ENCODE results near the gene ITGA6. TPM values are rescaled to one million over a fixed set of nuclear protein-coding genes. Genes with fewer than 3 reads are reported as not detected.

Gene ITGA6
- total RNA-seq, 1 experiment from 2014 or later, result 78.3 TPM

DNA sequence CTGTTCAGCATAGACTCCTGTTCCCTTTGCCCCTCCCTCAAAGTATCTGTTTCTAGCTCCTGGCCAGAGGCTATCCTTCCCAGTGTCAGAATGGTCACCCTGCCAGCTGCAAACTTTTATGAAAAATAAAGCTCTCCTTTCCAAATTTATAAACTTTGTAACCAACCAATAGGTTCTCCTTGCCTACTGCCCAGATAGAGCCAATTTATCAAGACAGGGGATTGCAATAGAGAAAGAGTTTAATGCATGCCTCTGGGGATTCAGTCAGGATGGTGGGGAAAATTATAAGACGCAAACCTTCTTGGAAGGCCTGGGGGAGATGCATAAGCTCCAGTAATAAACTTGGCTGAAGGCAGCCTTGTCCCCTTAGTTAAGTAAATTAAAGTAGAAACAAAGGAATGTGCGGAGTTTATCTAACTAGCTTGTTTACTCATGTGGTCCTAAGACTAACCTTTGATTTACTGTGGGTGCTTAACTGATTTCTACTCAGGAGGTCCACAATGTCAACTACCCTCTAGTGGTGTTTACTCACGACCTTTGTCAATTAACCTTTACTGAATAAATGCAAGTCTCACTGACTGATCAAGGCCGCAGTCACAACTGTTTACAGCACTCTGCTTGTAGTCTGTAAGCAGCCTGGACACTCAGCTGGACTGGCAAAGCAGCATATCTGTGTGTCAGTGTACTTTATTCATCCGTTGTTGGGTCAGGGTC is 85.6 kb downstream of the ITGA6 start:
- Histone ChIP-seq H4K5ac (ENCODE audit: insufficient read length, low read depth, low read length) (no peak overlapping the region), H2AK5ac (ENCODE audit: insufficient read length, low read length) (no peak overlapping the region), H3K9me3 (ENCODE audit: control insufficient read depth, low read depth, low read length) (peaks cover 28% of the 10 kb centered on the region), H3K23me2 (ENCODE audit: insufficient read length, low read depth, low read length, poor library complexity, severe bottlenecking) (no peaks in the 10 kb centered on the region), H2BK12ac (ENCODE audit: insufficient read length, low read depth, low read length) (no peak overlapping the region), H3K27me3 (ENCODE audit: insufficient read depth, low read length) (no peaks in the 10 kb centered on the region), H2BK5ac (ENCODE audit: insufficient read length, low read length) (no peak overlapping the region), H3K56ac (ENCODE audit: insufficient read length, low read depth, low read length) (no peak overlapping the region), H3T11ph (ENCODE audit: low read length) (no peak overlapping the region), H3K79me2 (ENCODE audit: insufficient read depth, low read length) (no peaks in the 10 kb centered on the region), H3K9ac (ENCODE audit: extremely low read depth, insufficient read length, low read length) (no peak overlapping the region), H3K27ac (ENCODE audit: insufficient read length, low read depth, low read length) (no peak overlapping the region), H3K23ac (ENCODE audit: insufficient read length, low read depth, low read length) (no peak overlapping the region), H4K91ac (ENCODE audit: insufficient read length, low read depth, low read length) (no peak overlapping the region), H2BK15ac (ENCODE audit: low read depth, low read length) (no peak overlapping the region), H4K20me1 (ENCODE audit: control insufficient read depth, insufficient read depth, insufficient read length) (no peaks in the 10 kb centered on the region), H2AFZ (ENCODE audit: low read length) (no peak overlapping the region), H2BK120ac (ENCODE audit: low read depth, low read length, poor library complexity, severe bottlenecking) (no peak overlapping the region), H3K4ac (ENCODE audit: low read depth, low read length) (no peak overlapping the region), H3K14ac (ENCODE audit: insufficient read depth, low read length) (no peak overlapping the region), H3K4me2 (ENCODE audit: insufficient read depth, insufficient read length, low read length) (no peak overlapping the region), H4K8ac (replicated peaks; ENCODE audit: insufficient read length, low read depth, low read length) (no peak overlapping the region), H3K18ac (ENCODE audit: insufficient read length, low read depth, low read length) (no peak overlapping the region), H3K4me1 (ENCODE audit: insufficient read depth, low read length) (no peaks in the 10 kb centered on the region), H2BK20ac (ENCODE audit: low read depth, low read length, poor library complexity, severe bottlenecking) (no peak overlapping the region), H3K79me1 (ENCODE audit: insufficient read depth, low read depth, low read length, poor library complexity, severe bottlenecking) (no peaks in the 10 kb centered on the region)
- H3K9me3 Mint-ChIP-seq, result peaks cover 35 to 37% of the 10 kb centered on the region in 2 experiments
- H3K36me3 Mint-ChIP-seq (ENCODE audit: insufficient read depth in 1 of 3, low read depth in 3 of 3), result peaks cover 41 to 51% (median 41%) of the 10 kb centered on the region in 3 experiments
- H3K27me3 Mint-ChIP-seq (ENCODE audit: low read depth), result no peaks in the 10 kb centered on the region
- no peak for DNase-seq
- H3K4me3 Mint-ChIP-seq, result no peak overlapping the region
- TF ChIP-seq, protein P1, sequence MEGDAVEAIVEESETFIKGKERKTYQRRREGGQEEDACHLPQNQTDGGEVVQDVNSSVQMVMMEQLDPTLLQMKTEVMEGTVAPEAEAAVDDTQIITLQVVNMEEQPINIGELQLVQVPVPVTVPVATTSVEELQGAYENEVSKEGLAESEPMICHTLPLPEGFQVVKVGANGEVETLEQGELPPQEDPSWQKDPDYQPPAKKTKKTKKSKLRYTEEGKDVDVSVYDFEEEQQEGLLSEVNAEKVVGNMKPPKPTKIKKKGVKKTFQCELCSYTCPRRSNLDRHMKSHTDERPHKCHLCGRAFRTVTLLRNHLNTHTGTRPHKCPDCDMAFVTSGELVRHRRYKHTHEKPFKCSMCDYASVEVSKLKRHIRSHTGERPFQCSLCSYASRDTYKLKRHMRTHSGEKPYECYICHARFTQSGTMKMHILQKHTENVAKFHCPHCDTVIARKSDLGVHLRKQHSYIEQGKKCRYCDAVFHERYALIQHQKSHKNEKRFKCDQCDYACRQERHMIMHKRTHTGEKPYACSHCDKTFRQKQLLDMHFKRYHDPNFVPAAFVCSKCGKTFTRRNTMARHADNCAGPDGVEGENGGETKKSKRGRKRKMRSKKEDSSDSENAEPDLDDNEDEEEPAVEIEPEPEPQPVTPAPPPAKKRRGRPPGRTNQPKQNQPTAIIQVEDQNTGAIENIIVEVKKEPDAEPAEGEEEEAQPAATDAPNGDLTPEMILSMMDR (conservative IDR thresholded peaks at IDR 0.05), result no peak
- no peak overlapping the region for H3K27ac Mint-ChIP-seq
- H3K4me1 Mint-ChIP-seq, result peaks cover 6 to 13% of the 10 kb centered on the region in 2 experiments
- WGBS (ENCODE audit: extremely low coverage, insufficient read length, low lambda C conversion rate), result no CpG with 5 or more reads among the region's 5 CpGs

Measured in H9 (cell line).